ENCODE results near the gene CARD6.

GRCh38 chr5:40838086-40838485, 3.1 kb upstream of the CARD6 start:
- TF ChIP-seq, protein P1, sequence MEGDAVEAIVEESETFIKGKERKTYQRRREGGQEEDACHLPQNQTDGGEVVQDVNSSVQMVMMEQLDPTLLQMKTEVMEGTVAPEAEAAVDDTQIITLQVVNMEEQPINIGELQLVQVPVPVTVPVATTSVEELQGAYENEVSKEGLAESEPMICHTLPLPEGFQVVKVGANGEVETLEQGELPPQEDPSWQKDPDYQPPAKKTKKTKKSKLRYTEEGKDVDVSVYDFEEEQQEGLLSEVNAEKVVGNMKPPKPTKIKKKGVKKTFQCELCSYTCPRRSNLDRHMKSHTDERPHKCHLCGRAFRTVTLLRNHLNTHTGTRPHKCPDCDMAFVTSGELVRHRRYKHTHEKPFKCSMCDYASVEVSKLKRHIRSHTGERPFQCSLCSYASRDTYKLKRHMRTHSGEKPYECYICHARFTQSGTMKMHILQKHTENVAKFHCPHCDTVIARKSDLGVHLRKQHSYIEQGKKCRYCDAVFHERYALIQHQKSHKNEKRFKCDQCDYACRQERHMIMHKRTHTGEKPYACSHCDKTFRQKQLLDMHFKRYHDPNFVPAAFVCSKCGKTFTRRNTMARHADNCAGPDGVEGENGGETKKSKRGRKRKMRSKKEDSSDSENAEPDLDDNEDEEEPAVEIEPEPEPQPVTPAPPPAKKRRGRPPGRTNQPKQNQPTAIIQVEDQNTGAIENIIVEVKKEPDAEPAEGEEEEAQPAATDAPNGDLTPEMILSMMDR (IDR thresholded peaks at IDR 0.05; ENCODE audit: control extremely low read depth in 1 of 3, insufficient read depth in 1 of 3, low read depth in 1 of 3, low read length in 3 of 3) = no peak
- no peak for TF ChIP-seq CHD1 (IDR thresholded peaks at IDR 0.05; ENCODE audit: low read depth, low read length)
- TF ChIP-seq ZNF274 (IDR thresholded peaks at IDR 0.05; ENCODE audit: borderline replicate concordance, extremely low read depth, low read length) = no peak
- no peak for TF ChIP-seq JUND (IDR thresholded peaks at IDR 0.05; ENCODE audit: low read length)
- TF ChIP-seq NRF1 (IDR thresholded peaks at IDR 0.05; ENCODE audit: low read depth, low read length) = no peak
- TF ChIP-seq CREB1 (IDR thresholded peaks at IDR 0.05) = no peak
- no peak for TF ChIP-seq POLR2A (IDR thresholded peaks at IDR 0.05; ENCODE audit: control extremely low read depth in 1 of 2, low read depth in 2 of 2, low read length in 2 of 2)
- no peak for TF ChIP-seq EZH2 (IDR thresholded peaks at IDR 0.05; ENCODE audit: low read depth, low read length, severe bottlenecking)
- TF ChIP-seq POLR2AphosphoS5 (IDR thresholded peaks at IDR 0.05; ENCODE audit: low read depth, low read length) = no peak
- no peak for TF ChIP-seq EP300 (IDR thresholded peaks at IDR 0.05; ENCODE audit: borderline replicate concordance in 1 of 2, low read depth in 2 of 2, low read length in 2 of 2)
- TF ChIP-seq TCF12 (IDR thresholded peaks at IDR 0.05; ENCODE audit: low read depth, low read length) = no peak

Data from H1 (cell line).